Neural progenitor cell (in vitro differentiated cells): ENCODE results near the gene BARX2. TPM values are rescaled to one million over a fixed set of nuclear protein-coding genes. Genes with fewer than 3 reads are reported as not detected.

ENCODE experiments used
- DNase-seq: peaks from one replicate; pipeline ENCODE4 v3.0.0-alpha.2; 2016; ENCODE audit warnings: low spot score
- H2AFZ ChIP-seq: fragments of 200-600 bp; sonication (generic); replicated peaks from 2 replicates; pipeline ENCODE4 v1.6.1; 2016; ENCODE audit warnings: antibody characterized with exemption
- H3F3A ChIP-seq: fragments of 200-600 bp; sonication (generic); 2 replicates; pipeline ENCODE4 v1.6.1; 2016; ENCODE audit warnings: antibody characterized with exemption, low read depth
- H3K27ac ChIP-seq: fragments of 200-600 bp; sonication (generic); 2 replicates; pipeline ENCODE4 v1.5.1; 2016; ENCODE audit warnings: mild to moderate bottlenecking
- H3K27me3 ChIP-seq: fragments of 200-600 bp; sonication (generic); 2 replicates; pipeline ENCODE4 v1.6.1; 2016; ENCODE audit warnings: mild to moderate bottlenecking, moderate library complexity
- H3K36me3 ChIP-seq: fragments of 200-600 bp; sonication (generic); 2 replicates; pipeline ENCODE4 v1.5.1; 2016
- H3K4me1 ChIP-seq: fragments of 200-600 bp; sonication (generic); 2 replicates; pipeline ENCODE4 v1.6.1; 2016; ENCODE audit warnings: mixed run types
- H3K4me2 ChIP-seq: fragments of 200-600 bp; sonication (generic); 2 replicates; pipeline ENCODE4 v1.6.1; 2016
- H3K4me3 ChIP-seq: fragments of 200-600 bp; sonication (generic); 2 replicates; pipeline ENCODE4 v1.5.1; 2016
- H3K79me2 ChIP-seq: fragments of 200-600 bp; sonication (generic); 2 replicates; pipeline ENCODE4 v1.6.1; 2016; ENCODE audit warnings: low read depth
- H3K9ac ChIP-seq: fragments of 200-600 bp; sonication (generic); 2 replicates; pipeline ENCODE4 v1.6.1; 2016
- H3K9me3 ChIP-seq: fragments of 200-600 bp; sonication (generic); 2 replicates; pipeline ENCODE4 v1.5.1; 2016; ENCODE audit warnings: low read depth
- H4K20me1 ChIP-seq: fragments of 200-600 bp; sonication (generic); 2 replicates; pipeline ENCODE4 v1.6.1; 2016; ENCODE audit warnings: low read depth
- H3K27ac Mint-ChIP-seq: 3 replicates; pipeline ENCODE4 v1.8.0; 2021; ENCODE audit warnings: mixed read lengths
- H3K27me3 Mint-ChIP-seq: 2 replicates; pipeline ENCODE4 v1.8.0; 2022; ENCODE audit warnings: low read depth, mild to moderate bottlenecking, inconsistent platforms, moderate library complexity, mixed read lengths; ENCODE audit not compliant: insufficient read depth
- H3K36me3 Mint-ChIP-seq: 3 replicates; pipeline ENCODE4 v1.8.0; 2021; ENCODE audit warnings: mixed read lengths
- H3K4me1 Mint-ChIP-seq: 3 replicates; pipeline ENCODE4 v1.8.0; 2021; ENCODE audit warnings: mixed read lengths
- H3K4me3 Mint-ChIP-seq: 3 replicates; pipeline ENCODE4 v1.8.0; 2021; ENCODE audit warnings: mild to moderate bottlenecking, moderate library complexity, mixed read lengths
- H3K9me3 Mint-ChIP-seq: 3 replicates; pipeline ENCODE4 v1.8.0; 2020; ENCODE audit warnings: mixed read lengths
- CTCF ChIP-seq: fragments of 200-600 bp; sonication (generic); IDR thresholded peaks from 2 replicates; pipeline ENCODE4 v1.5.1; 2017; ENCODE audit warnings: antibody characterized with exemption, mild to moderate bottlenecking
- EZH2 ChIP-seq: fragments of 200-600 bp; sonication (generic); IDR thresholded peaks from 2 replicates; pipeline ENCODE4 v1.6.1; 2017; ENCODE audit warnings: antibody characterized with exemption, mild to moderate bottlenecking, moderate library complexity
- EZH2phosphoT487 ChIP-seq: fragments of 200-600 bp; sonication (generic); IDR thresholded peaks from 2 replicates; pipeline ENCODE4 v1.6.1; 2017; ENCODE audit warnings: antibody characterized with exemption
- total RNA-seq: library from RNA; depleted of rRNA; stranded (reverse); fragments of >200 nt; gene quantifications from 2 replicates; pipeline ENCODE4 v1.2.3, GENCODE V29; 2015; ENCODE audit warnings: low replicate concordance

Gene BARX2
- total RNA-seq, 1 donor from 2014 or later: not detected

GRCh38 chr11:129412494-129412893 lies 36.8 kb downstream of the BARX2 start:
- no peak for DNase-seq
- H3F3A ChIP-seq: no peaks in the 10 kb centered on the region
- H3K4me2 ChIP-seq: no peak overlapping the region
- peaks cover 3% of the 10 kb centered on the region for H3K27me3 Mint-ChIP-seq
- H2AFZ ChIP-seq: no peak overlapping the region
- H3K4me3 ChIP-seq: no peak overlapping the region
- H3K9ac ChIP-seq: no peak overlapping the region
- no peaks in the 10 kb centered on the region for H3K27me3 ChIP-seq
- no peaks in the 10 kb centered on the region for H3K79me2 ChIP-seq
- H3K4me1 ChIP-seq: no peaks in the 10 kb centered on the region
- H4K20me1 ChIP-seq: no peaks in the 10 kb centered on the region
- no peaks in the 10 kb centered on the region for H3K4me1 Mint-ChIP-seq
- H3K9me3 ChIP-seq: no peaks in the 10 kb centered on the region
- no peaks in the 10 kb centered on the region for H3K36me3 ChIP-seq
- no peaks in the 10 kb centered on the region for H3K36me3 Mint-ChIP-seq
- H3K27ac ChIP-seq: no peak overlapping the region
- H3K9me3 Mint-ChIP-seq: no peaks in the 10 kb centered on the region
- H3K27ac Mint-ChIP-seq: no peak overlapping the region
- TF ChIP-seq EZH2 (no peak), CTCF (no peak), EZH2phosphoT487 (no peak)
- H3K4me3 Mint-ChIP-seq: no peak overlapping the region

GRCh38 chr11:129414144-129414872 lies 38.7 kb downstream of the BARX2 start:
- Histone ChIP-seq H3K9me3 (no peaks in the 10 kb centered on the region), H2AFZ (no peak overlapping the region), H3K9ac (no peak overlapping the region), H3F3A (no peaks in the 10 kb centered on the region), H3K36me3 (no peaks in the 10 kb centered on the region), H3K27ac (no peak overlapping the region), H3K27me3 (no peaks in the 10 kb centered on the region), H3K79me2 (no peaks in the 10 kb centered on the region), H3K4me2 (no peak overlapping the region), H4K20me1 (no peaks in the 10 kb centered on the region), H3K4me1 (no peaks in the 10 kb centered on the region), H3K4me3 (no peak overlapping the region)
- Mint-ChIP-seq H3K4me1 (no peaks in the 10 kb centered on the region), H3K4me3 (no peak overlapping the region), H3K9me3 (no peaks in the 10 kb centered on the region), H3K27ac (no peak overlapping the region), H3K27me3 (peaks cover 5% of the 10 kb centered on the region), H3K36me3 (no peaks in the 10 kb centered on the region)
- no peak for DNase-seq
- TF ChIP-seq CTCF: no peak
- no peak for TF ChIP-seq EZH2
- no peak for TF ChIP-seq EZH2phosphoT487

GRCh38 chr11:129416080-129416820 lies 40.6 kb downstream of the BARX2 start:
- Histone ChIP-seq H3K4me2 (no peak overlapping the region), H2AFZ (no peak overlapping the region), H3K9me3 (no peaks in the 10 kb centered on the region), H3K9ac (no peak overlapping the region), H3F3A (no peaks in the 10 kb centered on the region), H3K27ac (no peak overlapping the region), H3K79me2 (no peaks in the 10 kb centered on the region), H4K20me1 (no peaks in the 10 kb centered on the region), H3K27me3 (no peaks in the 10 kb centered on the region), H3K4me1 (no peaks in the 10 kb centered on the region), H3K36me3 (no peaks in the 10 kb centered on the region), H3K4me3 (no peak overlapping the region)
- peaks cover 5% of the 10 kb centered on the region for H3K27me3 Mint-ChIP-seq
- H3K4me3 Mint-ChIP-seq: no peak overlapping the region
- TF ChIP-seq CTCF: no peak
- no peak for TF ChIP-seq EZH2
- TF ChIP-seq EZH2phosphoT487: no peak
- no peaks in the 10 kb centered on the region for H3K9me3 Mint-ChIP-seq
- DNase-seq: no peak
- no peak overlapping the region for H3K27ac Mint-ChIP-seq
- H3K4me1 Mint-ChIP-seq: no peaks in the 10 kb centered on the region
- no peaks in the 10 kb centered on the region for H3K36me3 Mint-ChIP-seq
